Mucosa of rectum (tissue), 2 donors: ENCODE results near the gene PCOLCE2.
"Not testable (repeated sequence)": the region's sequence is repeated elsewhere in the genome, so short reads cannot be mapped to it uniquely, and the experiment has no call there.

Experiments
- H3K27ac ChIP-seq, 2 donors: one replicate each; pipeline ENCODE4 v1.7.0; 2013; ENCODE audit warnings: inconsistent platforms in 2 of 2, low read depth in 2 of 2, low read length in 2 of 2
- H3K27me3 ChIP-seq, 2 donors: one replicate each; pipeline ENCODE4 v1.7.0; 2013; ENCODE audit warnings: low read length in 2 of 2; ENCODE audit not compliant: control insufficient read depth in 2 of 2, insufficient read depth in 2 of 2
- H3K36me3 ChIP-seq, 2 donors: one replicate each; pipeline ENCODE4 v1.7.0; 2013; ENCODE audit warnings: low read length in 2 of 2; ENCODE audit not compliant: control insufficient read depth in 2 of 2, insufficient read depth in 2 of 2
- H3K4me1 ChIP-seq, 2 donors: one replicate each; pipeline ENCODE4 v1.7.0; 2013; ENCODE audit warnings: low read length in 2 of 2, mild to moderate bottlenecking in 1 of 2; ENCODE audit not compliant: control insufficient read depth in 2 of 2, insufficient read depth in 2 of 2
- H3K4me3 ChIP-seq, 2 donors: one replicate each; pipeline ENCODE4 v1.7.0; 2013; ENCODE audit warnings: low read length in 2 of 2
- H3K9ac ChIP-seq, 2 donors: one replicate each; pipeline ENCODE4 v1.7.0; 2013; ENCODE audit warnings: low read length in 2 of 2, low read depth in 1 of 2, mild to moderate bottlenecking in 1 of 2
- H3K9me3 ChIP-seq, 2 donors: one replicate each; pipeline ENCODE4 v1.7.0; 2013; ENCODE audit warnings: low read length in 2 of 2; ENCODE audit not compliant: control insufficient read depth in 2 of 2
- donor health status: healthy.
- donor health status: Normal muscosa, but diverticular disease.

Gene PCOLCE2

GRCh38 chr3:142875583-142876207 is 13.2 kb downstream of the PCOLCE2 start:
- H3K9ac ChIP-seq = no peak overlapping the region
- no peak overlapping the region for H3K27ac ChIP-seq
- H3K27me3 ChIP-seq = no peaks in the 10 kb centered on the region
- no peak overlapping the region for H3K4me3 ChIP-seq
- no peaks in the 10 kb centered on the region for H3K4me1 ChIP-seq
- H3K9me3 ChIP-seq = no peaks in the 10 kb centered on the region
- no peaks in the 10 kb centered on the region for H3K36me3 ChIP-seq

DNA sequence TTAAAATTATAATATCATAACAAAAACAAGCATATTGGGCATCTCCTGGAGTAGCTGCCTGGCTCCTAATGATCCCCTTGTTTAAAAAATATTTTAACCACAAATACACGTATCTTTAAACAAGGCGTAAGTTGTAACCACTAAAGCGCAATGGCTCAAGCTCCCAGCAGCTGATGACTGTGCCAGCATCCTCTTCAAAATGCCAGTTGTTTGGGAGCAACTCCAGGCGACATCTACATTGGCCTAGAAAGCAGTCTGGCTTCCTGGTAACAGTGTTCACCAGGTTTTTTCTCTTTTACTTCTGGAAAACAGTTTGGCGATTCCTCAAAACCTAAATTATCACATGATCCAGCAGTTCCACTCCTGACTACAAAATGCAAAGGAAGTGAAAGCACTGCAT is 13.8 kb downstream of the PCOLCE2 start:
- no peaks in the 10 kb centered on the region for H3K9me3 ChIP-seq
- H3K27ac ChIP-seq = no peak overlapping the region

GRCh38 chr3:142868382-142868781 is 20.5 kb downstream of the PCOLCE2 start:
- H3K36me3 ChIP-seq, H3K9me3 ChIP-seq, H3K4me1 ChIP-seq, H3K9ac ChIP-seq, H3K27ac ChIP-seq, H3K27me3 ChIP-seq, H3K4me3 ChIP-seq: not testable (repeated sequence)

More for the DNA sequence above, 13.8 kb downstream of the PCOLCE2 start:
- no peaks in the 10 kb centered on the region for H3K36me3 ChIP-seq
- H3K4me3 ChIP-seq = no peak overlapping the region
- H3K9ac ChIP-seq = no peak overlapping the region
- no peaks in the 10 kb centered on the region for H3K4me1 ChIP-seq
- H3K27me3 ChIP-seq = no peaks in the 10 kb centered on the region

DNA sequence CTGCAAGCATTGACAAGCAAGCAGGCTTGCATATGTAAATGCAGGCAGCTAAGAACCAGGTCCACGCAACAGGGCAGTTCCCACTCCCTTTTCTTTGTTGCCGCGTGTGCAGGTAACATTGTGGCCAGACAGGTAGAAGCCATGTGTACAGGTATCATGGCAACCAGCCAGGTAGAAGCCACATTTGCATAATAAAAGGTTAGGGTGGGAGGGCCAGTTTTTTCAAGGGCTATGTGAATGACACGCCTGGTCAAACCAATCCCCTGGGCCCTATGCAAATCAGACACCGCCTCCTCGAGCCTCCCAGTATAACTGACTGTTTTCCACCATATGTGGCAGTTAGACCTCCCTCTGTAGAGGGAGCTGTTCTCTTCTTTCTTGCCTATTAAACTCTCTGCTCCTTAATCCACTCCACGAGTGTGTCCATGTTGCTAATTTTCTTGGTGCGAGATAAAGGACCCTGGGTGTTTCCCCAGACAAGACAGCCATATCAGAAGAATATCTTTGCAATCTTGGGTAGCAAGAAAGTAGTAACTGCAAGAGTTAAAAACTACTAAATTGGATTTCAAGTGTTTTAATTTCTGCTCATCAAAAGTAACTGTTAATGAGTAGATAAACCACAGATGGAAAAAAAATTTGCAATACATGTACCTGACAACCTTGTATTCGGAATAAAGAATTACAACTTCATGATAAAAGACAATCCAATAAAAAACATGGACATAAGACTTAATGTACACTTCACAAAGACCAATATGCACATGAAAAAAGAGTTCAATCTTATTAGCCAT is 21.8 kb downstream of the PCOLCE2 start:
- Histone ChIP-seq H3K36me3 (no peaks in the 10 kb centered on the region), H3K9ac (no peak overlapping the region), H3K4me3 (no peak overlapping the region), H3K9me3 (no peaks in the 10 kb centered on the region), H3K27ac (no peak overlapping the region), H3K4me1 (peaks cover 0 to 4% of the 10 kb centered on the region in 2 donors), H3K27me3 (no peaks in the 10 kb centered on the region)

- Histone ChIP-seq H3K4me1 (peaks cover 0 to 4% of the 10 kb centered on the region in 2 donors), H3K27me3 (no peaks in the 10 kb centered on the region), H3K9ac (no peak overlapping the region), H3K36me3 (no peaks in the 10 kb centered on the region), H3K9me3 (no peaks in the 10 kb centered on the region), H3K27ac (no peak overlapping the region), H3K4me3 (no peak overlapping the region)
These were observed 24.7 kb downstream of the PCOLCE2 start for GRCh38 chr3:142863930-142864920.

DNA sequence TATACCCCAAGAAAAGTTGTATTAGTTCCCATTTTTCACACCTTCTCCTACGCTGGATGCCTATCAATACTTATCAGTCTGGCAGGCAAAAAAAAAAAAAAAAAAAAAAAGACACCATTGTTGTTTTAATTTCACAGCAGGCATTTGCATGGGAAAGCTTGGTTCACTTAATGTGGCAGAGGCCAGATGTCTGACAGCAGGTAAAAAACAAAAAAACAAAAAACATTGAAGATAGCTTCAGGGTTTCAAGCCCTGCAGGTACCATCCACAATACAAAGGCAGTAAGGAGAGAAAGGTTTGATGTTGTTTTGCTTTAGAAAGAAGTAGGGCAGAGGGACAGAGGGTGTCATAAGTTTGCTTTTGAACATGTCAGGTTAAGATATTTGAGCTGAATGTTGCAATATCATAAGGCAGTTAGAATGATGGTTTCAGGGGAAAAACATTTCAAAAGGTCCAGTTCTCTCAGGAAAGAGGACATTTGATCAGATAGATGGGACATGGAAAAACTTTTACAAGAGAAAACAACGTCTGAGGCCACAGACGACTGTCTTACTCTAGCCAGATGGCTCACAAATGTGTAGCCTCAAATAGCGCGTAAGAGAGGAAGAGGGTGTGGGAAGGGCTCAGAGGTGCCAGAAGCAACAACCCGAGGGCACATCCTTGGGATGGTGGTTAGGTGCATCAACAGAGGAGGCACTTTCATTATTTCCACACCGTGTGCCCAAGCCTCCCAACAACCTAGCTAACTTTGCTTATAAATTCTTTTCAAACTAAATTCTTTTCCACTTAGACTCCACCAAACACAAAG is 25.7 kb downstream of the PCOLCE2 start:
- Histone ChIP-seq H3K9me3 (no peaks in the 10 kb centered on the region), H3K27ac (no peak overlapping the region), H3K9ac (no peak overlapping the region), H3K4me3 (no peak overlapping the region), H3K36me3 (no peaks in the 10 kb centered on the region), H3K4me1 (peaks cover 0 to 4% of the 10 kb centered on the region in 2 donors), H3K27me3 (no peaks in the 10 kb centered on the region)

GRCh38 chr3:142861926-142862325 is 27.0 kb downstream of the PCOLCE2 start:
- Histone ChIP-seq H3K9ac (no peak overlapping the region), H3K36me3 (no peaks in the 10 kb centered on the region), H3K4me1 (peaks cover 0 to 4% of the 10 kb centered on the region in 2 donors), H3K27ac (no peak overlapping the region), H3K9me3 (no peaks in the 10 kb centered on the region), H3K27me3 (peaks cover 0 to 3% of the 10 kb centered on the region in 2 donors), H3K4me3 (no peak overlapping the region)

DNA sequence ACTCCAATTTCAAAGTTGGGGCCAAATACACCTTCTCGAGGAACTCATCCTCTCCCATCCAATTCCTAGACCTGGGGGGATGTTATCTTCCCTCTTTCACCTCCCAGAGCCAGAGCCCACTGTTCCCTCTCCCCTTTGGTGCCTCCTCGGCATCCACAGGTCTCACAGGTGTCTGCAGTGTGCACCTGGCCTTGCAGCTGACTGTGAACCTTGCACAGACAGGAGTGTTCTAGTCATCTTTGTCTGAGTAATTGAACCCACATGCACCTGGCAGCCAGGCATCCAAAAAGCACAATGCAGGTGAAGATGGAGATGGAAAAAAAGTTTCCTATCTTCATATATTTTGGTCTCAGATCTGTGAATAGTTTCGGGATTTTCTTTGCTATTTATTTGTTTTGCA is 30.8 kb downstream of the PCOLCE2 start:
- no peaks in the 10 kb centered on the region for H3K4me1 ChIP-seq
- no peak overlapping the region for H3K9ac ChIP-seq
- no peak overlapping the region for H3K4me3 ChIP-seq
- no peaks in the 10 kb centered on the region for H3K9me3 ChIP-seq
- no peak overlapping the region for H3K27ac ChIP-seq
- H3K27me3 ChIP-seq = peaks cover 3% of the 10 kb centered on the region in 2 donors
- no peaks in the 10 kb centered on the region for H3K36me3 ChIP-seq

DNA sequence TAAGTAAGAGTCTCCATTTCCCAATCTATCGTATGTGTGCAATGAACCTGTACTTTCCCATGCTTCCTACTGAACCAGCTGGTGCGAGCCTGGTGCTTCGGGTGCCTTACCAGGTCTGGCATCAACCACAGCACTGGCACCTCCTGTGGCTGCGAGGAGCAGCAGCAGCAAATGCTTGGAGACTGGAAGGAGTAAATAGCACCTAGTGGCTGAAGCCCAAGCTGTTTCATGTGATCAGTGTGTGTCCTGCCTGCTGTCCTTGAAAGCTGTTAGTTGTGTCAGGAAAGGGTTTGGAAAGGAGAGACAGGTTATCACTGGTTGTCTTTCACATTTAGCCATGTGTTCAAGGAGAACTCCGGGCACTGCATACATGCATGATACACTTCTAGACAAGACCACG is 31.8 kb downstream of the PCOLCE2 start:
- H3K9ac ChIP-seq = no peak overlapping the region
- H3K36me3 ChIP-seq = no peaks in the 10 kb centered on the region
- H3K27me3 ChIP-seq = peaks cover 3% of the 10 kb centered on the region in 2 donors
- H3K27ac ChIP-seq = no peak overlapping the region
- no peak overlapping the region for H3K4me3 ChIP-seq
- H3K9me3 ChIP-seq = no peaks in the 10 kb centered on the region
- H3K4me1 ChIP-seq = no peaks in the 10 kb centered on the region
